Hepatocyte (in vitro differentiated cells): ENCODE measurements around the gene REG3A. TPM values are rescaled to one million over a fixed set of nuclear protein-coding genes. Genes with fewer than 3 reads are reported as not detected.

Source experiments
- DNase-seq: peaks from one replicate; pipeline ENCODE4 v3.0.0-alpha.2; 2016; ENCODE audit warnings: low spot score
- H2AFZ ChIP-seq: fragments of 200-600 bp; sonication (generic); 2 replicates; pipeline ENCODE4 v1.6.0; 2016; ENCODE audit warnings: antibody characterized with exemption, mild to moderate bottlenecking
- H3K27ac ChIP-seq: fragments of 200-600 bp; sonication (generic); 2 replicates; pipeline ENCODE4 v1.5.1; 2016; ENCODE audit warnings: mild to moderate bottlenecking
- H3K27me3 ChIP-seq: fragments of 200-600 bp; sonication (generic); 2 replicates; pipeline ENCODE4 v1.6.1; 2016
- H3K36me3 ChIP-seq: fragments of 200-600 bp; sonication (generic); replicated peaks from 2 replicates; pipeline ENCODE4 v1.5.1; 2016; ENCODE audit warnings: low read depth; ENCODE audit not compliant: insufficient read depth
- H3K4me1 ChIP-seq: fragments of 200-600 bp; sonication (generic); 2 replicates; pipeline ENCODE4 v1.5.1; 2016; ENCODE audit warnings: mild to moderate bottlenecking, moderate library complexity; ENCODE audit not compliant: insufficient read depth
- H3K4me2 ChIP-seq: fragments of 200-600 bp; sonication (generic); 2 replicates; pipeline ENCODE4 v1.6.0; 2016
- H3K4me3 ChIP-seq: fragments of 200-600 bp; sonication (generic); 2 replicates; pipeline ENCODE4 v1.5.1; 2016; ENCODE audit warnings: mild to moderate bottlenecking
- H3K79me2 ChIP-seq: fragments of 200-600 bp; sonication (generic); 2 replicates; pipeline ENCODE4 v1.6.0; 2017; ENCODE audit warnings: mild to moderate bottlenecking
- H3K9me2 ChIP-seq: fragments of 200-600 bp; sonication (generic); replicated peaks from 2 replicates; pipeline ENCODE4 v1.6.0; 2017; ENCODE audit warnings: mild to moderate bottlenecking; ENCODE audit not compliant: insufficient read depth
- H3K9me3 ChIP-seq: fragments of 200-600 bp; sonication (generic); 2 replicates; pipeline ENCODE4 v1.5.1; 2016; ENCODE audit warnings: low read depth, mild to moderate bottlenecking
- H4K20me1 ChIP-seq: fragments of 200-600 bp; sonication (generic); 2 replicates; pipeline ENCODE4 v1.6.0; 2016; ENCODE audit warnings: mild to moderate bottlenecking; ENCODE audit not compliant: insufficient read depth, poor library complexity, severe bottlenecking
- CTCF ChIP-seq: fragments of 200-600 bp; sonication (generic); IDR thresholded peaks from 2 replicates; pipeline ENCODE4 v1.5.1; 2016; ENCODE audit warnings: antibody characterized with exemption, mild to moderate bottlenecking; ENCODE audit not compliant: poor library complexity
- EZH2 ChIP-seq: fragments of 200-600 bp; sonication (generic); IDR thresholded peaks from 2 replicates; pipeline ENCODE4 v1.6.1; 2016; ENCODE audit warnings: antibody characterized with exemption, mild to moderate bottlenecking, borderline replicate concordance
- EZH2phosphoT487 ChIP-seq: fragments of 200-600 bp; sonication (generic); IDR thresholded peaks from one replicate; pipeline ENCODE4 v1.6.1; 2018; ENCODE audit warnings: antibody characterized with exemption, mild to moderate bottlenecking, low read depth, moderate library complexity; ENCODE audit not compliant: unreplicated experiment, severe bottlenecking
- WGBS: methylation state at CpG from one replicate; pipeline ENCODE4 v1.1.6; 2016; ENCODE audit warnings: low lambda C conversion rate; ENCODE audit errors: missing lambda C conversion rate; 5-methylcytosine and 5-hydroxymethylcytosine counted together
- polyA plus RNA-seq: library from polyadenylated mRNA; unstranded; fragments of >200 nt; fragmentation: Nextera tagmentation; extraction: Ambion mirVana; gene quantifications from 2 replicates; pipeline ENCODE4 v1.2.1, GENCODE V29; 2016
- total RNA-seq: library from RNA; depleted of rRNA; stranded (reverse); fragments of >200 nt; gene quantifications from 2 replicates; pipeline ENCODE4 v1.2.3, GENCODE V29; 2014

Gene REG3A
- total and polyA plus RNA-seq, 2 experiments from 2014 or later: 1.2 to 1.4 TPM

GRCh38 chr2:79178076-79178674 lies 18.6 kb upstream of the REG3A start:
- Histone ChIP-seq H3K9me2 (no peaks in the 10 kb centered on the region), H3K79me2 (no peaks in the 10 kb centered on the region), H3K4me3 (no peak overlapping the region), H3K27me3 (no peaks in the 10 kb centered on the region), H3K27ac (no peak overlapping the region), H2AFZ (no peak overlapping the region), H3K36me3 (no peaks in the 10 kb centered on the region), H3K4me2 (no peak overlapping the region), H3K9me3 (no peaks in the 10 kb centered on the region), H4K20me1 (no peaks in the 10 kb centered on the region), H3K4me1 (no peaks in the 10 kb centered on the region)
- no peak for TF ChIP-seq EZH2
- no peak for TF ChIP-seq EZH2phosphoT487
- TF ChIP-seq CTCF: no peak
- WGBS: 25% methylated on average over 6 of the region's 6 CpGs
- DNase-seq: no peak

- H3K9me2 ChIP-seq: no peaks in the 10 kb centered on the region
These were observed 11.9 kb upstream of the REG3A start for GRCh38 chr2:79171348-79171958.

GRCh38 chr2:79162801-79163200 lies 3.2 kb upstream of the REG3A start:
- H3K4me1 ChIP-seq: no peaks in the 10 kb centered on the region
- H4K20me1 ChIP-seq: no peaks in the 10 kb centered on the region
- H3K9me2 ChIP-seq: no peaks in the 10 kb centered on the region
- H3K4me3 ChIP-seq: no peak overlapping the region
- no peaks in the 10 kb centered on the region for H3K27me3 ChIP-seq
- no peak overlapping the region for H3K27ac ChIP-seq
- no peak overlapping the region for H2AFZ ChIP-seq
- WGBS: 100% methylated on average over 1 of the region's 1 CpG
- no peaks in the 10 kb centered on the region for H3K36me3 ChIP-seq
- no peak for TF ChIP-seq CTCF
- no peak for TF ChIP-seq EZH2
- TF ChIP-seq EZH2phosphoT487: no peak
- H3K79me2 ChIP-seq: no peaks in the 10 kb centered on the region
- H3K4me2 ChIP-seq: no peak overlapping the region
- DNase-seq: no peak
- H3K9me3 ChIP-seq: no peaks in the 10 kb centered on the region

More at GRCh38 chr2:79171348-79171958, 11.9 kb upstream of the REG3A start:
- Histone ChIP-seq H2AFZ (no peak overlapping the region), H4K20me1 (no peaks in the 10 kb centered on the region), H3K27me3 (no peaks in the 10 kb centered on the region), H3K4me1 (peaks cover 5% of the 10 kb centered on the region), H3K27ac (no peak overlapping the region), H3K79me2 (no peaks in the 10 kb centered on the region), H3K9me3 (no peaks in the 10 kb centered on the region), H3K4me2 (no peak overlapping the region), H3K4me3 (no peak overlapping the region), H3K36me3 (no peaks in the 10 kb centered on the region)
- TF ChIP-seq CTCF: no peak
- 82% methylated on average over 2 of the region's 2 CpGs for WGBS
- DNase-seq: no peak

- Histone ChIP-seq H3K27me3 (no peaks in the 10 kb centered on the region), H3K9me3 (no peaks in the 10 kb centered on the region), H3K79me2 (no peaks in the 10 kb centered on the region), H2AFZ (no peak overlapping the region), H3K36me3 (no peaks in the 10 kb centered on the region), H3K27ac (no peak overlapping the region), H3K4me1 (no peaks in the 10 kb centered on the region), H3K4me2 (no peak overlapping the region), H3K9me2 (no peaks in the 10 kb centered on the region), H3K4me3 (no peak overlapping the region), H4K20me1 (no peaks in the 10 kb centered on the region)
- DNase-seq: no peak
- TF ChIP-seq EZH2 (no peak), CTCF (no peak), EZH2phosphoT487 (no peak)
- WGBS: 21% methylated on average over 2 of the region's 2 CpGs
These were observed 2.6 kb upstream of the REG3A start for GRCh38 chr2:79162132-79162531.
